BJ (cell line): ENCODE results near the gene DISP3. TPM values are rescaled to one million over a fixed set of nuclear protein-coding genes. Genes with fewer than 3 reads are reported as not detected.

Experiments used
- CTCF ChIA-PET: fragments of 350-600 bp; formaldehyde crosslinking; extraction: SDS; loops from one replicate; lab custom pipeline; 2021; ENCODE audit warnings: antibody characterized with exemption, inconsistent platforms; lab: Yijun Ruan, JAX
- POLR2A ChIA-PET: fragments of 300-600 bp; sonication (Branson Sonifier 250); formaldehyde crosslinking; extraction: SDS; loops from one replicate; lab custom pipeline; 2021; ENCODE audit warnings: antibody characterized with exemption; lab: Charles Lee
- DNase-seq: peaks from one replicate; pipeline ENCODE4 v3.0.0-alpha.2; 2011; ENCODE audit warnings: low read depth
- H3K27me3 ChIP-seq: 2 replicates; pipeline ENCODE4 v1.6.0; 2011; ENCODE audit warnings: low read length; ENCODE audit not compliant: control insufficient read depth, insufficient read depth
- H3K36me3 ChIP-seq: 2 replicates; pipeline ENCODE4 v1.5.1; 2011; ENCODE audit warnings: low read length; ENCODE audit not compliant: control insufficient read depth, insufficient read depth
- H3K4me3 ChIP-seq: 2 replicates; pipeline ENCODE4 v1.5.1; 2011; ENCODE audit warnings: low read depth, mild to moderate bottlenecking, control low read depth, low read length
- CTCF ChIP-seq: IDR thresholded peaks from 2 replicates; pipeline ENCODE4 v1.5.1; 2011; ENCODE audit warnings: low read depth, mild to moderate bottlenecking, control low read depth, inconsistent platforms, low read length, moderate library complexity; ENCODE audit not compliant: insufficient read depth
- polyA plus RNA-seq: library from polyadenylated mRNA; depleted of rRNA; stranded (reverse); fragments of >200 nt; gene quantifications from 2 replicates; pipeline ENCODE4 v1.2.3, GENCODE V29; 2011

Gene DISP3
- polyA plus RNA-seq, 1 experiment = 0.02 TPM

- H3K36me3 ChIP-seq = no peaks in the 10 kb centered on the region
- POLR2A ChIA-PET = no interaction called here
- TF ChIP-seq CTCF = no peak
- H3K4me3 ChIP-seq = no peak overlapping the region
- CTCF ChIA-PET = interaction anchor here (1.1 kb wide), 1 partner anchor 10 kb away, joined by 3 read pairs; no protein-coding TSS in a partner anchor
- DNase-seq = no peak
- peaks cover 2% of the 10 kb centered on the region; the same call in 1 of the 2 replicates for H3K27me3 ChIP-seq
Observed at GRCh38 chr1:11566042-11566850, 87.3 kb downstream of the DISP3 start.

GRCh38 chr1:11567244-11568065 lies 88.5 kb downstream of the DISP3 start:
- POLR2A ChIA-PET = no interaction called here
- CTCF ChIA-PET = no interaction called here
- no peak for DNase-seq
- TF ChIP-seq CTCF = no peak
- no peak overlapping the region for H3K4me3 ChIP-seq
- H3K27me3 ChIP-seq = peaks cover 2% of the 10 kb centered on the region; the same call in 1 of the 2 replicates
- H3K36me3 ChIP-seq = no peaks in the 10 kb centered on the region

DNA sequence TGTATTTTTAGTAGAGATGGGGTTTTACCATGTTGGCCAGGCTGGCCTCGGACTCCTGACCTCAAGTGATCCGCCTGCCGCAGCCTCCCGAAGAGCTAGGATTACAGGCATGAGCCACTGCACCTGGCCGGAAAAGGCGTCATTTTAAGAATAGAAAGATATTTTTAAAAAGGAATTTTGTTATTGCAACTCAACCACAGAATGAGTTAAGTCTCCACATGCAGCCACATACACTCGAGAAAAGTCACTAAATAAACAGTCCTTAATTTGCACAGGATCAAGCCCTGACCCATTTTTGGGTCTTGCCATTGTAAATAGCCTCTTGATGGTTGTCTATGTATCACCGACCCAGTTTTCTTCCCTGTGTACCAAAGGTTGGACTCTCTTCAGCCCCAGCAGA lies 89.7 kb downstream of the DISP3 start:
- H3K4me3 ChIP-seq = no peak overlapping the region
- peaks cover 2% of the 10 kb centered on the region; the same call in 1 of the 2 replicates for H3K27me3 ChIP-seq
- no peak for TF ChIP-seq CTCF
- CTCF ChIA-PET = no interaction called here
- no peaks in the 10 kb centered on the region for H3K36me3 ChIP-seq
- no peak for DNase-seq
- POLR2A ChIA-PET = no interaction called here

GRCh38 chr1:11569551-11569950 lies 90.6 kb downstream of the DISP3 start:
- TF ChIP-seq CTCF = no peak
- DNase-seq = no peak
- Histone ChIP-seq H3K27me3 (peaks cover 2% of the 10 kb centered on the region; the same call in 1 of the 2 replicates), H3K4me3 (no peak overlapping the region), H3K36me3 (no peaks in the 10 kb centered on the region)
- ChIA-PET POLR2A (no interaction called here), CTCF (interaction anchor here (0.8 kb wide), 1 partner anchor 17 kb away, joined by 4 read pairs; no protein-coding TSS in a partner anchor)

DNA sequence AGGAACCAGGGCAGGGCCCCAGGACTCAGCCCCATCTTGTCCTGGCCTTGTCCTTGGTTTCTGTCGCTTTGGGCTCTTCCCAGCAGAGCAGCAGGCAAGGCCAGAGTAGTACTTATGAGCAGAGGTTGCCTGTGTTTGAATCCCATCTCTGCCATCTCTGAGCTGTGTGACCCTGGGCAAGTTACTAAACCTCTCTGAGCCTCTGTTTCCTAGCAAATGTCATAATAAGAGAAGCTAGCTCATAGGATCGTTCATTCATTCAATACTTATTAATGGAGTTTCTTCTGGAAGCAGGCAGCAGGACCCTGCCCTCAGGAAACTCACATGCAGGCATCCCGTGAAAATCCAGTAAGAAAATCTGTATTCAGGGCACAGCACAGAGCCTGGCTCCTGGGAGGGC lies 91.0 kb downstream of the DISP3 start:
- ChIA-PET CTCF (interaction anchor here (0.8 kb wide), 1 partner anchor 18 kb away, joined by 4 read pairs; no protein-coding TSS in a partner anchor), POLR2A (no interaction called here)
- H3K27me3 ChIP-seq = peaks cover 2% of the 10 kb centered on the region; the same call in 1 of the 2 replicates
- H3K4me3 ChIP-seq = no peak overlapping the region
- H3K36me3 ChIP-seq = no peaks in the 10 kb centered on the region
- TF ChIP-seq CTCF = no peak
- DNase-seq = no peak
